ENCODE data around the gene AXL. TPM values are rescaled to one million over a fixed set of nuclear protein-coding genes. Genes with fewer than 3 reads are reported as not detected.

Gene AXL
- 157 and 435 TPM in 2 replicates for total RNA-seq

GRCh38 chr19:41218615-41219507 lies at the start of gene AXL:
TSS of gene AXL (plus strand) at chr19:41219223. CDS start at chr19:41219393, 170 bp downstream.

GRCh38 chr19:41192574-41193429 lies 26.2 kb upstream of the AXL start, which contains the start of gene CYP2S1:
TSS of gene CYP2S1 (plus strand) at chr19:41193219. CDS start at chr19:41193265, 46 bp downstream.

GRCh38 chr19:41263850-41264580 lies 45.0 kb downstream of the AXL start, which contains the start of gene HNRNPUL1:
TSS of gene HNRNPUL1 (plus strand) at chr19:41264372. CDS start at chr19:41264504, 132 bp downstream.

GRCh38 chr19:41310033-41310831 lies 91.2 kb downstream of the AXL start, which contains the start of gene CCDC97:
TSS of gene CCDC97 (plus strand) at chr19:41310172. CDS start at chr19:41310311, 139 bp downstream.

Small RNA genes within 50 kb of the gene (small RNA-seq; reads per million reads assigned to genes)
- not detected for gene RN7SL34P

Other genes starting within 250 kb of the AXL start
- not detected in 2 replicates for gene CYP2B6, start 227.9 kb upstream of the AXL start, total RNA-seq
- gene CYP2A13, start 130.8 kb upstream of the AXL start, total RNA-seq, result not detected in 2 replicates
- gene CYP2F1, start 104.8 kb upstream of the AXL start, total RNA-seq, result not detected in 2 replicates
- under 0.01 and 0.20 TPM in 2 replicates for gene CYP2S1, start 26.0 kb upstream of the AXL start, total RNA-seq
- 97.0 and 146 TPM in 2 replicates for gene HNRNPUL1, start 45.1 kb downstream of the AXL start, total RNA-seq
- gene CCDC97, start 90.9 kb downstream of the AXL start, total RNA-seq, result 6.2 and 11.1 TPM in 2 replicates
- 9.6 and 14.7 TPM in 2 replicates for gene TGFB1, start 134.7 kb downstream of the AXL start, total RNA-seq
- 4.0 and 5.1 TPM in 2 replicates for gene B9D2, start 144.9 kb downstream of the AXL start, total RNA-seq
- gene TMEM91, start 157.3 kb downstream of the AXL start, total RNA-seq, result 3.1 and 4.0 TPM in 2 replicates
- gene EXOSC5, start 178.1 kb downstream of the AXL start, total RNA-seq, result 23.3 and 32.0 TPM in 2 replicates
- 35.6 and 37.9 TPM in 2 replicates for gene BCKDHA, start 178.6 kb downstream of the AXL start, total RNA-seq
- gene B3GNT8, start 208.2 kb downstream of the AXL start, total RNA-seq, result 0.78 and 1.1 TPM in 2 replicates
- 35.4 and 39.7 TPM in 2 replicates for gene DMAC2, start 220.7 kb downstream of the AXL start, total RNA-seq
- not detected in 2 replicates for gene ERICH4, start 223.9 kb downstream of the AXL start, total RNA-seq

All from subcutaneous preadipocyte (primary cell).